RWPE2 (cell line): ENCODE results near the gene ZNF275.
"Not testable (repeated sequence)": the region's sequence is repeated elsewhere in the genome, so short reads cannot be mapped to it uniquely, and the experiment has no call there.

Experiments used
- ATAC-seq: fragments of 200-7000 bp; cut with Tn5 transposase; 3 replicates; pipeline ENCODE4 v1.9.1; 2021; ENCODE audit warnings: low read depth
- DNase-seq: peaks from one replicate; pipeline ENCODE4 v3.0.0-alpha.2; 2020; ENCODE audit warnings: low spot score
- H3K27ac ChIP-seq: fragments of 450-650 bp; 2 replicates; pipeline ENCODE4 v1.5.1; 2017; ENCODE audit warnings: mild to moderate bottlenecking; ENCODE audit not compliant: poor library complexity, severe bottlenecking
- H3K27me3 ChIP-seq: fragments of 250-450 bp; sonication (Bioruptor Pico); 2 replicates; pipeline ENCODE4 v1.5.1; 2021; ENCODE audit warnings: mild to moderate bottlenecking, moderate library complexity; ENCODE audit not compliant: insufficient read depth, poor library complexity, severe bottlenecking
- H3K36me3 ChIP-seq: fragments of 250-450 bp; sonication (Bioruptor Pico); 2 replicates; pipeline ENCODE4 v1.5.1; 2020; ENCODE audit warnings: low read depth, mild to moderate bottlenecking, moderate library complexity
- H3K4me1 ChIP-seq: fragments of 250-450 bp; sonication (Bioruptor Pico); 2 replicates; pipeline ENCODE4 v1.5.1; 2021; ENCODE audit warnings: mild to moderate bottlenecking, moderate library complexity; ENCODE audit not compliant: insufficient read depth, poor library complexity, severe bottlenecking
- H3K4me3 ChIP-seq: fragments of 250-450 bp; sonication (Bioruptor Pico); 2 replicates; pipeline ENCODE4 v1.5.1; 2021; ENCODE audit warnings: mild to moderate bottlenecking, moderate library complexity; ENCODE audit not compliant: severe bottlenecking
- H3K9me3 ChIP-seq: fragments of 250-450 bp; sonication (Bioruptor Pico); 2 replicates; pipeline ENCODE4 v1.5.1; 2021; ENCODE audit warnings: mild to moderate bottlenecking, moderate library complexity; ENCODE audit not compliant: severe bottlenecking
- CTCF ChIP-seq: fragments of 450-650 bp; IDR thresholded peaks from one replicate; pipeline ENCODE4 v1.5.1; 2017; ENCODE audit warnings: mild to moderate bottlenecking, moderate library complexity; ENCODE audit not compliant: poor library complexity, severe bottlenecking

The ZNF275 gene

GRCh38 chrX:153381684-153382532 lies 48.0 kb downstream of the ZNF275 start:
- Histone ChIP-seq H3K36me3 (no peaks in the 10 kb centered on the region), H3K4me1 (no peaks in the 10 kb centered on the region), H3K9me3 (no peaks in the 10 kb centered on the region), H3K27me3 (no peaks in the 10 kb centered on the region), H3K4me3 (no peak overlapping the region), H3K27ac (no peak overlapping the region)
- no peak for DNase-seq
- TF ChIP-seq CTCF = no peak
- ATAC-seq = peak; percentile 78

- Histone ChIP-seq H3K27me3 (no peaks in the 10 kb centered on the region), H3K36me3 (no peaks in the 10 kb centered on the region), H3K27ac (no peak overlapping the region), H3K9me3 (no peaks in the 10 kb centered on the region), H3K4me1 (no peaks in the 10 kb centered on the region), H3K4me3 (no peak overlapping the region)
- TF ChIP-seq CTCF = no peak
- DNase-seq (no peak), ATAC-seq (no peak)
These were observed 48.9 kb downstream of the ZNF275 start for GRCh38 chrX:153382563-153383482.

- ATAC-seq (no peak), DNase-seq (no peak)
- H3K36me3 ChIP-seq = no peaks in the 10 kb centered on the region
- H3K27ac ChIP-seq = no peak overlapping the region
- no peaks in the 10 kb centered on the region for H3K27me3 ChIP-seq
- no peaks in the 10 kb centered on the region for H3K4me1 ChIP-seq
- TF ChIP-seq CTCF = no peak
- H3K9me3 ChIP-seq = no peaks in the 10 kb centered on the region
- H3K4me3 ChIP-seq = no peak overlapping the region
These were observed 50.4 kb downstream of the ZNF275 start for GRCh38 chrX:153384390-153384789.

- not testable (repeated sequence) for ATAC-seq, H3K4me1 ChIP-seq, H3K27ac ChIP-seq, H3K27me3 ChIP-seq, H3K4me3 ChIP-seq, H3K9me3 ChIP-seq, H3K36me3 ChIP-seq, DNase-seq
These were observed 51.0 kb downstream of the ZNF275 start for GRCh38 chrX:153384973-153385372.

- no peak for ATAC-seq
- H3K36me3 ChIP-seq = no peaks in the 10 kb centered on the region
These were observed 52.1 kb downstream of the ZNF275 start for GRCh38 chrX:153386097-153386496.

More at GRCh38 chrX:153386097-153386496, 52.1 kb downstream of the ZNF275 start:
- H3K27ac ChIP-seq = no peak overlapping the region
- no peak overlapping the region for H3K4me3 ChIP-seq
- no peaks in the 10 kb centered on the region for H3K9me3 ChIP-seq
- TF ChIP-seq CTCF = no peak
- no peaks in the 10 kb centered on the region for H3K27me3 ChIP-seq
- H3K4me1 ChIP-seq = no peaks in the 10 kb centered on the region
- no peak for DNase-seq
